GM12874 (cell line): ENCODE results near the gene RPP14.

Source experiments
- CTCF ChIP-seq: IDR thresholded peaks from 2 replicates; pipeline ENCODE4 v1.5.1; 2011; ENCODE audit warnings: low read depth, mild to moderate bottlenecking, control low read depth, low read length, moderate library complexity; ENCODE audit not compliant: insufficient read depth

The RPP14 gene

DNA sequence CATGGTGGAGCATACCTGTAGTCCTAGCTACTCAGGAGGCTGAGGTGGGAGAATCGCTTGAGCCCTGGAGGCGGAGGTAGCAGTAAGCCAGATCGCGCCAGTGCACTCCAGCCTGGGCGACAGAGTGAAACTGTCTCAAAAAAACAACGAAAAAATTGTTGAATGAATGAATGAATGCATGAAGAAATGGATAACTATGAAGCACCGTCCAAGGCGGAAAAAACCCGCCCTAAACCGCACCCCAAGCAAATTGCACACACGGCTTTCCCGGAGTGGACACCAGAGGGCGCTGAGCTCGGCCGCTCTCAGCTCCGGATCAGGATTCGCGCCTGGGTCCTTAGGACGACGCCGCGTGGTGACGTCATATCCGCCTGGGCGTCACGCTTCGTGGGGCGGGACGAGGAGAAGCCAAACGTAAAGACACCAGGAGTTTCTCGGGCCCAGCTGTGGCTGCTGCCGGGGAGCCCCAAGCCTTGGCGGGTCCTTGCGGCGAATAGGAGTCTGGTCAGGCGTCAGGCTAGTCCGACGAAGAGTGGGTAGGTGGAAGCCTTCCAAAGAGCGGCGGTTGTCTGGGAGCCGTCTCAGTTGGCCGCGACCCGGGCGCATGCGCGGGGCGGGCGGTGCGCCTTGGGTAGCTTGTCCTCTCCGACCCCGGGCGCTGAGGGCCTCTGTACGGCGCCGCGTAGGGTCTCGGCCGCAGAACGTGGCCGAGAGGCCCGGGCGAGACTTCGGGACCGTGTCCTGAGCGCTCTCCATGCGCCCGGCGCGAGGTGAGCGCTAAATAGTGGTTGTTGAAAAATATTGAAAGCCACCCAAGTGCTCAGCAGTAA is at the start of gene RPP14, which contains the start of gene HTD2:
Gene RPP14 (plus strand): TSS at position 364 of the 830 bp plus-strand sequence. CDS start 4,085 bp downstream, outside the sequence.
Gene HTD2 (plus strand): TSS at position 639 of the 830 bp plus-strand sequence. CDS start 11,094 bp downstream, outside the sequence.
- peak; percentile 95 for TF ChIP-seq CTCF

DNA sequence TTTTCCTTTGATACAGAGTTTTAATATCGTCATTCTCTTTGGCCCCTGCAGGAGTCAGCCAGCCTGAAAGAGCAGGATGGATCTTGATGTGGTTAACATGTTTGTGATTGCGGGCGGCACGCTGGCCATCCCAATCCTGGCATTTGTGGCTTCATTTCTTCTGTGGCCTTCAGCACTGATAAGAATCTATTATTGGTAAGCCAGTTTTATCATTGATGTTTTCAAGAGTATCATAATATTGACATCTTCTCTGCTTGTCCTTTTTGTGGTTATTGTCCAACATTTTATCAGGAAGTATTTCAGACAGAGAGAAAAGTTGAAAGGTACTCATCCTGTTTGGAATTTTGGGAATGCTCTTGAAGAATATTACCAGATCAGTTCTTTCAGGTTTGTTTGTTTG is 49.5 kb upstream of the RPP14 start:
- no peak for TF ChIP-seq CTCF

- TF ChIP-seq CTCF = no peak
These were observed 47.5 kb upstream of the RPP14 start for GRCh38 chr3:58258392-58259055.

- no peak for TF ChIP-seq CTCF
These were observed 45.7 kb upstream of the RPP14 start for GRCh38 chr3:58260261-58260731.

- TF ChIP-seq CTCF = no peak
These were observed 45.3 kb upstream of the RPP14 start for GRCh38 chr3:58260733-58261132.

- TF ChIP-seq CTCF = no peak
These were observed 43.9 kb upstream of the RPP14 start for GRCh38 chr3:58261954-58262666.

GRCh38 chr3:58266577-58266976 is 39.5 kb upstream of the RPP14 start:
- no peak for TF ChIP-seq CTCF
